ENCODE results near the gene CABCOCO1. TPM values are rescaled to one million over a fixed set of nuclear protein-coding genes. Genes with fewer than 3 reads are reported as not detected.

Gene CABCOCO1
- total RNA-seq, 1 experiment from 2014 or later: not detected

- Histone ChIP-seq H3K27ac (ENCODE audit: low read depth, low read length) (no peak overlapping the region), H3K4me2 (ENCODE audit: low read length) (peak overlapping the region; percentile 50), H3K9me3 (ENCODE audit: control insufficient read depth in 1 of 2, insufficient read depth in 1 of 2, low read depth in 1 of 2, low read length in 2 of 2) (no peaks in the 10 kb centered on the region), H4K20me1 (ENCODE audit: insufficient read depth) (no peaks in the 10 kb centered on the region), H3K79me2 (ENCODE audit: insufficient read depth, low read length) (no peaks in the 10 kb centered on the region), H3K36me3 (ENCODE audit: control insufficient read depth in 1 of 2, insufficient read depth in 2 of 2, low read length in 2 of 2) (no peaks in the 10 kb centered on the region), H3K4me3 (replicated peaks in 1 of 2; ENCODE audit: low read depth in 1 of 2, low read length in 2 of 2) (no peak overlapping the region), H3K9me2 (ENCODE audit: insufficient read depth) (no peaks in the 10 kb centered on the region), H3K27me3 (ENCODE audit: insufficient read depth, low read length) (no peaks in the 10 kb centered on the region), H3K9ac (ENCODE audit: low read length) (no peak overlapping the region), H2AFZ (ENCODE audit: low read depth, low read length, poor library complexity, severe bottlenecking) (peak overlapping the region; percentile 95), H3K4me1 (ENCODE audit: control insufficient read depth in 1 of 2, insufficient read depth in 2 of 2, low read length in 2 of 2) (peaks cover 18 to 37% of the 10 kb centered on the region in 2 experiments)
- no TSS peak for BruUV-seq (replicated peaks)
- ChIA-PET POLR2A (interaction anchor here (1.1 kb wide), 2 partner anchors 84 to 152 kb away, joined by 3 to 8 read pairs; no protein-coding TSS in a partner anchor), RAD21 (ENCODE audit: low non-redundant PET in 1 of 2, low total read pairs in 2 of 2, uncharacterized antibody in 2 of 2, unreplicated experiment in 2 of 2) (interaction anchor here (0.6 to 1.4 kb wide), 7 partner anchors 28 to 415 kb away, joined by 3 to 15 read pairs (median 3); no protein-coding TSS in a partner anchor), CTCF (interaction anchor here (0.9 to 6.2 kb wide), 15 partner anchors 9 to 494 kb away, joined by 3 to 71 read pairs (median 9); no protein-coding TSS in a partner anchor)
- DNase-seq (ENCODE audit: low read depth, low spot score) (peak; percentile 64), ATAC-seq (peak; percentile 98)
- intact Hi-C loops (cut with micrococcal nuclease): loop anchor here (1.0 to 10.0 kb wide), 4 partner anchors 68 to 494 kb away; partner anchors contain the start of gene ARID5B
- peak; percentile 62; the same call in 1 of the 2 replicates for TF ChIP-seq CBX3 (IDR thresholded peaks at IDR 0.05; ENCODE audit: low read depth)
- TF ChIP-seq RAD21 (IDR thresholded peaks at IDR 0.05; ENCODE audit: low read depth): peak; percentile 67
- TF ChIP-seq, protein P1, sequence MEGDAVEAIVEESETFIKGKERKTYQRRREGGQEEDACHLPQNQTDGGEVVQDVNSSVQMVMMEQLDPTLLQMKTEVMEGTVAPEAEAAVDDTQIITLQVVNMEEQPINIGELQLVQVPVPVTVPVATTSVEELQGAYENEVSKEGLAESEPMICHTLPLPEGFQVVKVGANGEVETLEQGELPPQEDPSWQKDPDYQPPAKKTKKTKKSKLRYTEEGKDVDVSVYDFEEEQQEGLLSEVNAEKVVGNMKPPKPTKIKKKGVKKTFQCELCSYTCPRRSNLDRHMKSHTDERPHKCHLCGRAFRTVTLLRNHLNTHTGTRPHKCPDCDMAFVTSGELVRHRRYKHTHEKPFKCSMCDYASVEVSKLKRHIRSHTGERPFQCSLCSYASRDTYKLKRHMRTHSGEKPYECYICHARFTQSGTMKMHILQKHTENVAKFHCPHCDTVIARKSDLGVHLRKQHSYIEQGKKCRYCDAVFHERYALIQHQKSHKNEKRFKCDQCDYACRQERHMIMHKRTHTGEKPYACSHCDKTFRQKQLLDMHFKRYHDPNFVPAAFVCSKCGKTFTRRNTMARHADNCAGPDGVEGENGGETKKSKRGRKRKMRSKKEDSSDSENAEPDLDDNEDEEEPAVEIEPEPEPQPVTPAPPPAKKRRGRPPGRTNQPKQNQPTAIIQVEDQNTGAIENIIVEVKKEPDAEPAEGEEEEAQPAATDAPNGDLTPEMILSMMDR (IDR thresholded peaks at IDR 0.05 in 2 of 3, conservative IDR thresholded peaks at IDR 0.05 in 1 of 3; ENCODE audit: borderline replicate concordance in 1 of 3, insufficient read depth in 1 of 3, low read depth in 2 of 3, low read length in 2 of 3): peak; percentile 53 to 86 (median 76); a peak in 5 of 6 replicates
- no peak for TF ChIP-seq ZFX (IDR thresholded peaks at IDR 0.05)
- no peak for TF ChIP-seq ZBTB33 (IDR thresholded peaks at IDR 0.05; ENCODE audit: extremely low read depth, insufficient replicate concordance, low read length)
Observed at GRCh38 chr10:61750943-61751471, 88.3 kb downstream of the CABCOCO1 start.

Data from HCT116 (cell line).